ENCODE results near the gene CAVIN3.
A peak's percentile ranks its signal among the peaks of the same experiment; 100 is the strongest.

CAVIN3 gene

DNA sequence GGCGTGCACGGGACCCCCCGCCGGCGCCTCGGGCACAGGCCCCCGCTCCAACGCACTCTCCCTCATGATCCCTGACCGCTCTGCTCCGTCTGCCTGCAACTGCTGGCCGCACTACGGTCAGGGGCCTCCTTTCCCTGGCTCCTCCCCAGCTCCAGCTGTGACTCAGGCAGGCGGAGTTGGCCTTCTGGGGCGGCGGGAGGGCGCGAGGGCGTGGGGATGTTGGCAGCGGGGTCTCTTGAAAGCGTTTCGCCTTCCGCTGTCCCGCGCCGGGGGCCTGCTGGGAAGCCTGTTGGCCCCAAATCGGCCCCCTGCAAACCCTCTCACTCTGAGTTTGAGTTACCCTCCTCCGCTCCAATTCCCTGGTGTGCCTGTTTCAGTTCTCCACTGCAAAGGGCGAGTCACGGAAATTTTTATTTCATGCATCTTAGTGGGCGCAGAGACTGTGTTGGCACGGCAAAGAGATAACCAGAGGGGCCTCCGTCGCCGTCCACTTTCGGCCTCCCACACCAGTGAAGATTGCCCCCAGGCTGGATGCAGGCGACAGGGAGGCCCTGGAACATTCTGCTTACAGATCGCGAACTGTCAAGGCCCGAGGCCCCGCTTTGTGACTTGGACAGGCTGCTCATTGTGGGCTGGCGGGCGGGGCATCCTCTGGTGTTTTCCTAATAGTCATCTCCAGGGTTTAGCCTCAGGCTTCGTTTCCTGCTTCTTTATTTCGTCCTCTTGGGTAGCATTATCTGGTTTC is at the start of gene CAVIN3:
CAVIN3 (minus strand) TSS at position 91 of the 745 bp plus-strand sequence; CDS start at position 66, 25 bp downstream.
- peak in 1 of 2 experiments; percentile 45 for DNase-seq (ENCODE audit: low read depth in 2 of 2)

DNA sequence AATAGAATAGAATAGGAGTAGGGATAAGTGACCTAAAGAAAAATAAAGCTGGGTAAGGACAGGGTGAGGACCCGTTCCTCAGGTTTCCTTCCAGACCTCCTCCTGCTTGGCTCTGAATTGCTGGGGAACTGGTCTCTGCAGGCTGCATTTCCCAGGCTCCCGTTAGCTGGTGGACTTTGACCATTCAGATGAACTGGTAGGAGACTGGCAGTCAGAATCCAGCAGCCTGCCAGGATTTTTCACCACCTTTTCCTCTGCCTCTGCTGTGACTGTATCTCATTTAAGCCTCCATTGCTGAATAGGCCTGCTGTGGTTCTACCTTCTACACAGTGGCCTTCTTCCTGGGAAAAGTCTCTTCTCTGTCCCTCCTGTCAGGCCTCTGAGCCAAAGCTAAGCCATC is 45.4 kb upstream of the CAVIN3 start:
- no peak for DNase-seq (ENCODE audit: low read depth in 2 of 2)

- DNase-seq (ENCODE audit: low read depth in 2 of 2): peak; percentile 39
Measured at GRCh38 chr11:6362873-6363678, 42.8 kb upstream of the CAVIN3 start.

DNA sequence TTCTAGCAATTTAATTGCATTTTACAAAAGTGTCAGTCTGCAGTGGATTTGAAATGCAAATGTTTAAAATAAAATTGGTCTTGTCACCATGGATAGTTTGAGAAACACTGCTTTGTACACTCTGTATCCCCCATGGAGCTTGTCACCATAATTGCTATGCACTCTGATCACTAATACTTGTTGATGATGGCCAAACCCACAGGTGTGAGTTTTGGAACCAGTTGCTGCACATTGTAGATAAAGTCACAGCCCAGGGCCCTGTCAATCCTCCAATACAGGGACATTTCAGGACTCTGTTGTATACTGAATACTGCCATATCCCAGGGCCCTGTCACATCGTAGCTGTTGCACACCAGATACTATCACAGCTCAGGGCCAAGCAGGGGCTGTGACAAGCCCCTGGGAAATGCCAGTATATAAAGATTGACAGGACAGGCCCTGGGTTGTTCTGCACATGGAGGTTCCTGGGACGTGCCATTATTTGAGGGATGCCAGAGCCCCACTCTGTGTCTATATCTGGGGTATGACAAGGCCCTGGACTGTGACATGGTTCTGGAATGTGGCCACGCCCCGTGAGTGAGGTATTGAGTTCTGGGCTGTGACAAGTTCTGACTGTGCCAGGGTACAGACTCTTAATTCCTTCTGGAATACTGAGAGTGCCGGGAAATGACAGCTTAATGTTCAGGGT is 42.0 kb upstream of the CAVIN3 start:
- DNase-seq (ENCODE audit: low read depth in 2 of 2): no peak

- no peak for DNase-seq (ENCODE audit: low read depth in 2 of 2)
Measured at GRCh38 chr11:6360183-6360582, 39.9 kb upstream of the CAVIN3 start.

GRCh38 chr11:6357222-6357621 is 36.9 kb upstream of the CAVIN3 start:
- peak; percentile 18 to 22 for DNase-seq (ENCODE audit: low read depth in 2 of 2)

- no peak for DNase-seq (ENCODE audit: low read depth in 2 of 2)
Measured at GRCh38 chr11:6356503-6357055, 36.3 kb upstream of the CAVIN3 start.

DNA sequence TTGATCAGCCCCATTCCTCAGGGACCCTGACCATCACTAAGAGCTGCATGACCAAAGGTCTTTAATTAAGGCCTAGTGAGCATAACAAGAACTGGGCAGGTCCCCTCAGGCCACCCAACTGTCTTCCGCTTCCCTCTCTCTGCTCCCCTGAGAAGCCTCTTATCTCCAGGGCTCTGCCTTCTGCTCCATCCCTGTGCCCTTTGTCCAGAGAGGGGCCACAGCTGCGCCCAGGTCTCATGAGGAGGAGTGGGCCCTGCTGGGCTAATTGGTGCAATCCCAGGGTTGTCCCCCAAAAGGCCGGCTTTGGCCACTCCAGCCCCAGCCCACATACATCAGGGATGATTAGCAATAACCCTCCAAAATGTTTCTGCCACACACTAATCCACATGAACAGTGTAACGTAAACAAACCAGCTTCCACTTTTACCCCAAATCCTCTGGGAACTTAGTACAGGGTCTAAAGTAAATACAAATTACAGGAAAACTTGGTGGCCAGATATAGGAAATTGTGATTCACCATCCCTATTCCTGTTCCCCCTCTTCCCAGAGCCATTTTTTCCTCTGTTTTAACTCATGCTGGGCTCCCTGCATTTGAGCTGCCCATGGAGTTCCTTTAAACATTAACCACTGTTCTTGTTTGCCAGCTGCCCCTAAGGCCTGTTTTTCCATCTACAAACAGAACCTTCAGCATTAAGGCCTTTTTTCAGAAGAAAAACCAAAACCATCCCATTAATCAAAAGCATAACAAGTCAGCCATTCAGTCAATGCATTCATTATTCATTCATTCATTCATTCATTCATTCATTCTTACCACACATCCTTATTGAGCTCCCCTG is 34.6 kb upstream of the CAVIN3 start:
- peak in 1 of 2 experiments; percentile 1 for DNase-seq (ENCODE audit: low read depth in 2 of 2)

GRCh38 chr11:6353367-6353987 is 33.2 kb upstream of the CAVIN3 start:
- DNase-seq (ENCODE audit: low read depth in 2 of 2): peak in 1 of 2 experiments; percentile 14

GRCh38 chr11:6351782-6352382 is 31.6 kb upstream of the CAVIN3 start:
- DNase-seq (ENCODE audit: low read depth in 2 of 2): no peak

- no peak for DNase-seq (ENCODE audit: low read depth in 2 of 2)
Measured at GRCh38 chr11:6350486-6350885, 30.2 kb upstream of the CAVIN3 start.

DNA sequence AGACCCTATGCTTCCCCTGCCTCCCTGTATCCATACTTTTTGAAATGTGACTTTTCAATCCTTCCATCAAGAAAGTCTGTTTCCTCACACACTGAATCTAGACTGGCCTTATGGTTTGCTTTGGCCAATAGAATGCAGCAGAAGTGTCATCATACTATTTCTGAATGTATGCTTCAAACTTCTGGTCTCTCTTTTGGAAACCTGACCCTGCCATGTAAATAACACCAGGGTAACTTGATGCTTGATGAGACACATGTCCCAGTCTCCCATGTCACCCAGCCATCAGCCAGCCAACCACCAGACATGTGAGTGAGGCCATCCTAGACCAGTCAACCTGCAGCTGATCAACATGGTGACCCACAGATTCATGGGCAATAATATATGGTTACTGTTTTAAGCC is 29.7 kb upstream of the CAVIN3 start:
- no peak for DNase-seq (ENCODE audit: low read depth in 2 of 2)

- no peak for DNase-seq (ENCODE audit: low read depth in 2 of 2)
Measured at GRCh38 chr11:6345366-6345765, 25.1 kb upstream of the CAVIN3 start.

DNA sequence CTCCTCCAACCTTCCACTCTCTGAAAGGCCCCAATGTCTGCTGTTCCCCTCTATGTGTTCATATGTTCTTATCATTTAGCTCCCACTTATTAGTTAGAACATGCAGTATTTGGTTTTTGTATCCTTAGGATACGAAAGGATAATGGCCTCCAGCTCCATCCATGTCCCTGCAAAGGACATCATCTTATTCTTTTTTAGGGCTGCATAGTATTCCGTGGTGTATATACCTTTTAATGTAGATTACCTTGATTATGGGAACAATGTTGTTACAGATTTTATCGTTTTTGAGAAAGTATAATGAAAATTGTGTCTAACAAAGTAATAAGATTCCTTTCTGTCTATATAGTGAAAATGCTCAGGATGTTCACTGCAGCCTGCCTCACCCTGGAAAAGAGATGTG is 16.0 kb upstream of the CAVIN3 start:
- DNase-seq (ENCODE audit: low read depth in 2 of 2): no peak

DNA sequence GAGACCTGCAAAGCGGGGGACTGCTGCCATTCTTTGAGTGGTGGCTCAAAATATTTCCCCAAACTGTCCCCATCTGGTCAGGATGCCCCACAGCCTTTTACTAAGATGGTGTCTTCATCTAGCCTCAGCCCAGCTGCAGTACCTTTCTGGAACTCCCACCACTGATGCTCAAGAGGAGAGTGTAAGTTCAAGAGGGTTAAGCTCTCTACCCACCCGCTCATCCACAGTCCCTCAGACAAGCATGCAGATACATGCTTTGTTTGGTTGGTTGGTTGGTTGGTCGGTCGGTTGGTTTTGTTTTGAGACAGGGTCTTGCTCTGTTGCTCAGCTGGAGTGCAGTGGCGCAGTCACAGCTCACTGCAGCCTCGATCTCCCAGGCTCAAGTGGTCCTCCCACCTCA is 14.5 kb upstream of the CAVIN3 start:
- no peak for DNase-seq (ENCODE audit: low read depth in 2 of 2)

DNA sequence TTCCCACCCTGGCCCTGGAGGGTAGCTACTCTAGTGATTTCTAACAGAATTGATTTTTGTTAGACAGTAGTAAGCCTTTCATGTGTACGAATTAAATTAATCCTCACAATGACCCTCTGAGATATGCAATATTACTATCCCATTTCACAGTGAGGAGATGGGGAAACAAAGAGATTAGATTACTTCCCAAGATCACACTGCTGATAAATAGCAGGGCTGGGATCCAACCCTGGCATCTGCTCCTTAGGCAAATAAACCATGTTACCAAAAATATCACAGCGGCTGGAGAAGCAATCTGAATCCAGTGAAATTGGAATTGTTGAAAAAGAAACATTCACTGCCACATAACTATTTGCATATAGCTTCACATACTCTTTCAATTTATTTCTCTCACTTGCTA is 12.8 kb upstream of the CAVIN3 start:
- DNase-seq (ENCODE audit: low read depth in 2 of 2): no peak

GRCh38 chr11:6332066-6332465 is 11.8 kb upstream of the CAVIN3 start:
- no peak for DNase-seq (ENCODE audit: low read depth in 2 of 2)

- no peak for DNase-seq (ENCODE audit: low read depth in 2 of 2)
Measured at GRCh38 chr11:6328321-6328720, 8.0 kb upstream of the CAVIN3 start.

GRCh38 chr11:6327806-6328205 is 7.5 kb upstream of the CAVIN3 start:
- no peak for DNase-seq (ENCODE audit: low read depth in 2 of 2)

DNA sequence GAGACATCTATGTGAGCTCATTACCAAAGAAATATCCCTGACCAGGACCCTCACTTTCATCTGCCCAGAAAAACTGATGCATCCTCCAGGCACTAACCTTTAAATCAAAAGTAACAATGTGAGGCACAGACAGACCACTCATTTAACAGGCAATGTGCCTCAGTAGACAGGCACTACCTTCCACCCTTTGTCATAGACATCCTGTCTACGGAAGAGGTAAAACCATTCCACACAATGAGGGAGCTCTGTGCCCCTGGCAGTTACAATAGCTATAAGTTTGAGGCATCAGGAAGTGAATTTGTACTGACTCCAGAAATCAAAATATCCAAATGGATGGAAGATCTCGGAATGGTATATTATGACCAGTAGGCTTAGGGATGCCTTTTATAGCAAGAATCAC is 6.7 kb upstream of the CAVIN3 start:
- no peak for DNase-seq (ENCODE audit: low read depth in 2 of 2)

Data from fibroblast of skin of left quadriceps (primary cell).